Measurements from ENCODE around the gene C20orf202.

Gene C20orf202

GRCh38 chr20:1242099-1242498 is 38.8 kb downstream of the C20orf202 start:
- no peak for TF ChIP-seq CTCF (IDR thresholded peaks at IDR 0.05)

DNA sequence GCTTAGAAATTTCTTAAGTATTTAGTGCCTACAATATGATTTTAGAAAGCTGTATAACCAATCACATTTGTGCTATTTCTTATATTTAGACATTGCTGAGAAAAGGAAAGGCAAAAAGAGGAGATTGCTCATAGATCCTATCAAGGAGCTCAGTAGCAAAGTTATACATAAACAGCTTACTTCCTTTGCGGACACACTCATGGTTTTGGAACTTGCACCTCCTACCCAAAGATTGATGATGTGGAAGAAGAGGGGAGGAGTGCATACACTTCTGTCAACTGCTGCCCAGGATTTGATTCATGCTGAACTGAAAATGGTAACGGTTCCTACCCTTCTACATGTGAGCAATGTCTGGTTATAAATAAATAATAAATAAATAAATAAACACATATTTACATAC is 39.3 kb downstream of the C20orf202 start:
- TF ChIP-seq CTCF (IDR thresholded peaks at IDR 0.05) = no peak

GRCh38 chr20:1245578-1245977 is 42.3 kb downstream of the C20orf202 start:
- TF ChIP-seq CTCF (IDR thresholded peaks at IDR 0.05) = no peak

GRCh38 chr20:1247689-1248088 is 44.4 kb downstream of the C20orf202 start:
- TF ChIP-seq CTCF (IDR thresholded peaks at IDR 0.05) = no peak

GRCh38 chr20:1252416-1252815 is 49.2 kb downstream of the C20orf202 start:
- TF ChIP-seq CTCF (IDR thresholded peaks at IDR 0.05) = no peak

DNA sequence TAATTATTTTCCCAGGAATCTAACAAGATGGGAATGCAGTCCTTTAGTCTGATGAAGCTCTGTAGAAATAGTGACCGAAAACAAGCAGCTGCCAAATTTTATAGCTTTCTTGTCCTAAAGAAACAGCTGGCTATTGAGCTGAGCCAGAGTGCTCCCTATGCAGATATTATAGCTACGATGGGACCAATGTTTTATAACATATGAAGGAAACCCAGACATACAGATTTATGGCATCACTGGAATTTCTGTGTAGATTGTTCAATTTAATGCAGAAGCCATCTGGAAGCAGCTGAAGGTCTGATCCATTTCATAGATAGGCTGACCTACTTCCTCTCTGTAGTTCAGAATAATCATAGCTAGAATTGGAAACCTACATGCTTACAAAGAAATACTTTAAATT is 51.0 kb downstream of the C20orf202 start:
- TF ChIP-seq CTCF (IDR thresholded peaks at IDR 0.05) = no peak

DNA sequence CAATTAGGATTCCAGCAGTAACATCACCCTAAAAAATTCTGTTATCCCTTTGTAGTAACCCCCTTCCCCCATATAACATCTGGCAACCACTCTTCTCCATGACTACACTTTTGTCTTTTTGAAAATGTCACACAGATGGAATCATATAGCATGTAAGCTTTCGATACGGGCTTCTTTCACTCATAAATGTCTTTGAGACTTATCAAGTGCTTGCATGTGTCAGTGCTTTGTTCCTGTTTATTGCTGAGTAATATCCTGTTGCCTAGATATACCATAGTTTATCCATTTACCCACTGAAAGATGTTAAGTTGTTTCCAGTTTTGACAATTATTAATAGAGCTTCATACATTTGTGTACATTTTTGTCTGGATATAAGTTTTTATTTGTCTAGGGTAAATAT is 52.4 kb downstream of the C20orf202 start:
- no peak for TF ChIP-seq CTCF (IDR thresholded peaks at IDR 0.05)

Measured in LNCAP (cell line).